Right renal pelvis (tissue), 4 donors: ENCODE results near the gene MYBBP1A. TPM values are rescaled to one million over a fixed set of nuclear protein-coding genes. Genes with fewer than 3 reads are reported as not detected.

Experiments used
- polyA plus RNA-seq, 4 donors: library from polyadenylated mRNA; unstranded; fragments of 120-200 nt; gene quantifications; one replicate each; pipeline ENCODE4 v1.2.1, GENCODE V29; 2013; ENCODE audit not compliant: insufficient read length in 4 of 4

Gene MYBBP1A
- polyA plus RNA-seq, 4 donors = 34.7 to 49.4 (median 40.0) TPM

Other genes starting within 250 kb of the MYBBP1A start
- 10 to 100 TPM; 62.3 to 72.3 (median 65.4) TPM for gene UBE2G1, start 188.7 kb downstream of the MYBBP1A start, polyA plus RNA-seq
- gene SPNS3, start 121.4 kb downstream of the MYBBP1A start, polyA plus RNA-seq = 1 to 10 TPM; 2.0 to 2.9 (median 2.3) TPM
- gene SPNS2, start 56.5 kb downstream of the MYBBP1A start, polyA plus RNA-seq = 10 to 100 TPM; 31.2 to 52.7 (median 44.5) TPM
- 10 to 100 TPM in 1 of 4 donors, 1 to 10 TPM in 3; 6.1 to 11.3 (median 8.2) TPM for gene GGT6, start 5.2 kb upstream of the MYBBP1A start, polyA plus RNA-seq
- 10 to 100 TPM; 55.0 to 66.4 (median 60.5) TPM for gene SMTNL2, start 29.1 kb upstream of the MYBBP1A start, polyA plus RNA-seq
- 1 to 10 TPM in 1 of 4 donors, under 1 TPM in 3; 0.17 to 1.1 (median 0.38) TPM for gene ALOX15, start 86.3 kb upstream of the MYBBP1A start, polyA plus RNA-seq
- gene PELP1, start 148.8 kb upstream of the MYBBP1A start, polyA plus RNA-seq = 10 to 100 TPM; 40.8 to 55.7 (median 50.3) TPM
- gene ARRB2, start 155.2 kb upstream of the MYBBP1A start, polyA plus RNA-seq = 10 to 100 TPM; 29.2 to 34.7 (median 31.2) TPM
- gene MED11, start 176.0 kb upstream of the MYBBP1A start, polyA plus RNA-seq = 10 to 100 TPM; 24.0 to 28.8 (median 27.1) TPM
- under 1 TPM; 0.41 to 0.95 (median 0.45) TPM for gene ZMYND15, start 184.4 kb upstream of the MYBBP1A start, polyA plus RNA-seq
- 10 to 100 TPM; 12.5 to 15.6 (median 13.8) TPM for gene CXCL16, start 184.5 kb upstream of the MYBBP1A start, polyA plus RNA-seq
- 1 to 10 TPM in 3 of 4 donors, under 1 TPM in 1; 0.97 to 3.5 (median 1.9) TPM for gene TM4SF5, start 216.5 kb upstream of the MYBBP1A start, polyA plus RNA-seq
- 1 to 10 TPM in 1 of 4 donors, under 1 TPM in 3; 0.31 to 1.1 (median 0.42) TPM for gene VMO1, start 231.0 kb upstream of the MYBBP1A start, polyA plus RNA-seq
- 10 to 100 TPM in 1 of 4 donors, 1 to 10 TPM in 3; 3.8 to 14.9 (median 5.7) TPM for gene GLTPD2, start 233.6 kb upstream of the MYBBP1A start, polyA plus RNA-seq
- gene PSMB6, start 240.8 kb upstream of the MYBBP1A start, polyA plus RNA-seq = 100 to 1,000 TPM; 114 to 153 (median 122) TPM